Endothelial cell of umbilical vein (primary cell): Measurements from ENCODE around the gene TNNI3K. TPM values are rescaled to one million over a fixed set of nuclear protein-coding genes. Genes with fewer than 3 reads are reported as not detected.

Source experiments
- BruUV-seq: library from RNA; stranded (reverse); fragments of 400-500 nt; replicated peaks from 2 replicates; lab custom pipeline; 2021; lab: Mats Ljungman, UMichigan
- CTCF ChIA-PET: fragments of 300-600, 350-600 bp; sonication (Branson Sonifier 250); formaldehyde crosslinking; loops from one replicate; lab custom pipeline; 2021; ENCODE audit warnings: antibody characterized with exemption, inconsistent platforms; lab: Charles Lee
- POLR2A ChIA-PET: fragments of 300-600, 350-600 bp; sonication (Branson Sonifier 250); formaldehyde crosslinking; loops from one replicate; lab custom pipeline; 2021; ENCODE audit warnings: antibody characterized with exemption, inconsistent platforms; lab: Charles Lee
- DNase-seq: peaks from one replicate; pipeline ENCODE4 v3.0.0-alpha.2; 2011; ENCODE audit warnings: low read depth, low spot score
- FAIRE-seq: peaks from 2 replicates; lab custom pipeline; 2011; peaks lifted over from hg19 to GRCh38; lab: Jason Lieb, UNC
- H2AFZ ChIP-seq: 2 replicates; pipeline ENCODE4 v1.6.0; 2012; ENCODE audit warnings: low read depth, low read length, control low read depth, inconsistent platforms
- H3K27ac ChIP-seq: 2 replicates; pipeline ENCODE4 v1.5.1; 2011; ENCODE audit warnings: low read depth, mild to moderate bottlenecking, control low read depth, low read length, moderate library complexity; ENCODE audit not compliant: insufficient read depth
- H3K27me3 ChIP-seq, 2 experiments: 2 replicates each; pipeline versions ENCODE4 v1.6.0 to v1.6.1; 2011; ENCODE audit warnings: low read length in 2 of 2, mixed read lengths in 1 of 2; ENCODE audit not compliant: control insufficient read depth in 2 of 2, insufficient read depth in 2 of 2
- H3K36me3 ChIP-seq, 2 experiments: 2 replicates in 1 of 2; 3 replicates in 1 of 2; pipeline ENCODE4 v1.5.1; 2011; ENCODE audit warnings: low read length in 2 of 2, mild to moderate bottlenecking in 1 of 2, moderate library complexity in 1 of 2; ENCODE audit not compliant: control insufficient read depth in 2 of 2, insufficient read depth in 2 of 2; ENCODE audit errors: extremely low read depth in 1 of 2
- H3K4me1 ChIP-seq: 3 replicates; pipeline ENCODE4 v1.5.1; 2011; ENCODE audit warnings: mild to moderate bottlenecking, low read length; ENCODE audit not compliant: control insufficient read depth, insufficient read depth; ENCODE audit errors: extremely low read depth
- H3K4me2 ChIP-seq: 2 replicates; pipeline ENCODE4 v1.6.1; 2011; ENCODE audit warnings: low read length, control low read depth, mixed read lengths; ENCODE audit not compliant: insufficient read depth
- H3K4me3 ChIP-seq, 3 experiments: fragments of 200-600 bp in 1 of 3; sonication (generic), shearing (Covaris generic) in 1 of 3; replicated peaks in 1 of 3; 2 replicates each; pipeline ENCODE4 v1.5.1; 2011 to 2016; ENCODE audit warnings: control low read depth in 3 of 3, low read length in 3 of 3, mild to moderate bottlenecking in 2 of 3, inconsistent platforms in 1 of 3, low read depth in 1 of 3, moderate library complexity in 1 of 3; ENCODE audit not compliant: insufficient read depth in 1 of 3
- H3K79me2 ChIP-seq: 2 replicates; pipeline ENCODE4 v1.6.0; 2012; ENCODE audit warnings: low read length, inconsistent platforms; ENCODE audit not compliant: control insufficient read depth, insufficient read depth
- H3K9ac ChIP-seq: replicated peaks from 2 replicates; pipeline ENCODE3; 2011; ENCODE audit warnings: low read length, control low read depth; ENCODE audit not compliant: insufficient read depth; ENCODE audit errors: extremely low read depth
- H3K9me1 ChIP-seq: replicated peaks from 3 replicates; pipeline ENCODE4 v1.6.0; 2011; ENCODE audit warnings: mild to moderate bottlenecking, low read length; ENCODE audit not compliant: control insufficient read depth, insufficient read depth; ENCODE audit errors: extremely low read depth
- H3K9me3 ChIP-seq: replicated peaks from 2 replicates; pipeline ENCODE4 v1.5.1; 2012; ENCODE audit warnings: low read length, inconsistent platforms; ENCODE audit not compliant: control insufficient read depth, insufficient read depth
- H4K20me1 ChIP-seq: replicated peaks from 2 replicates; pipeline ENCODE3; 2011; ENCODE audit warnings: mild to moderate bottlenecking, low read length; ENCODE audit not compliant: control insufficient read depth, insufficient read depth; ENCODE audit errors: extremely low read depth
- CTCF ChIP-seq, 2 donors: IDR thresholded peaks; 1 replicate in 1 of 2; 2 replicates in 1 of 2; pipeline ENCODE4 v1.5.1; 2011; ENCODE audit warnings: low read length in 2 of 2, mild to moderate bottlenecking in 2 of 2, moderate library complexity in 2 of 2, control low read depth in 1 of 2, inconsistent platforms in 1 of 2, low read depth in 1 of 2; ENCODE audit not compliant: insufficient read depth in 1 of 2; ENCODE audit errors: extremely low read depth in 1 of 2
- EZH2 ChIP-seq: IDR thresholded peaks from 2 replicates; pipeline ENCODE4 v1.6.1; 2012; ENCODE audit warnings: borderline replicate concordance, low read depth, mild to moderate bottlenecking, moderate library complexity, low read length, inconsistent platforms; ENCODE audit not compliant: severe bottlenecking
- FOS ChIP-seq: IDR thresholded peaks from 2 replicates; pipeline ENCODE4 v1.6.1; 2011; ENCODE audit warnings: mild to moderate bottlenecking, low read length, moderate library complexity, borderline replicate concordance; ENCODE audit not compliant: insufficient read depth
- GATA2 ChIP-seq: IDR thresholded peaks from 2 replicates; pipeline ENCODE4 v1.7.0; 2011; ENCODE audit warnings: low read depth, mild to moderate bottlenecking, moderate library complexity, mixed read lengths, low read length; ENCODE audit not compliant: insufficient read length, insufficient read depth
- JUN ChIP-seq: IDR thresholded peaks from 2 replicates; pipeline ENCODE4 v1.6.1; 2011; ENCODE audit warnings: borderline replicate concordance, low read depth; ENCODE audit not compliant: insufficient read length, insufficient read depth
- MAX ChIP-seq: IDR thresholded peaks from 2 replicates; pipeline ENCODE4 v1.6.1; 2011; ENCODE audit not compliant: insufficient read depth, insufficient read length
- MYC ChIP-seq: IDR thresholded peaks from one replicate; pipeline ENCODE4 v1.6.1; 2011; ENCODE audit warnings: mild to moderate bottlenecking, low read depth, low read length
- POLR2A ChIP-seq: IDR thresholded peaks from 2 replicates; pipeline ENCODE4 v1.6.1; 2012; ENCODE audit warnings: low read depth, mild to moderate bottlenecking, control low read depth, low read length
- POLR2AphosphoS5 ChIP-seq: IDR thresholded peaks from 2 replicates; pipeline ENCODE4 v1.6.1; 2012; ENCODE audit warnings: low read depth, mild to moderate bottlenecking, control low read depth, low read length, moderate library complexity; ENCODE audit not compliant: insufficient read depth
- dilution Hi-C: fragments of 300-500 bp; cut with MboI; formaldehyde crosslinking; loops from one replicate; pipeline ENCODE4 v1.15.0; 2019; ENCODE audit warnings: low sequenced_read_pairs; ENCODE audit not compliant: extremely low pct_ligation_motif_present
- intact Hi-C: fragments of 100-400 bp; cut with micrococcal nuclease; formaldehyde crosslinking; loops from one replicate; pipeline ENCODE4 v1.10.0; 2022
- polyA plus RNA-seq, 4 experiments: library from polyadenylated mRNA; depleted of rRNA in 3 of 4; stranded (reverse) in 3 of 4; unstranded in 1 of 4; fragments of >200 nt; gene quantifications; 2 replicates each; pipeline versions ENCODE4 v1.2.1 to v1.2.3, GENCODE V29; 2011 to 2012; ENCODE audit warnings: missing spikeins in 1 of 4
- total RNA-seq: library from RNA; stranded (reverse); gene quantifications from 2 replicates; pipeline ENCODE4 v1.2.3, GENCODE V29; 2021

The TNNI3K gene
- total and polyA plus RNA-seq, 2 donors (not counting 3 experiments of a cell fraction or from before 2014, with no cell fraction given) = 0.69 TPM; not detected in 1

GRCh38 chr1:74399249-74399648, 164.1 kb downstream of the TNNI3K start:
- dilution Hi-C loops = no loop called here
- ChIA-PET CTCF (no interaction called here), POLR2A (no interaction called here)
- H3K36me3 ChIP-seq = no peaks in the 10 kb centered on the region
- H3K27me3 ChIP-seq = no peaks in the 10 kb centered on the region
- H3K9me3 ChIP-seq = no peaks in the 10 kb centered on the region
- DNase-seq (no peak), FAIRE-seq (no peak)
- H3K27ac ChIP-seq = no peak overlapping the region
- no peak for TF ChIP-seq FOS
- no peak for TF ChIP-seq CTCF (IDR thresholded peaks at IDR 0.05; ENCODE audit: extremely low read depth in 1 of 2, insufficient read depth in 1 of 2, low read depth in 1 of 2, low read length in 2 of 2)
- TF ChIP-seq JUN = no peak
- no peak for TF ChIP-seq POLR2A
- no peak overlapping the region for H3K9ac ChIP-seq
- H3K4me2 ChIP-seq = no peak overlapping the region
- intact Hi-C loops = no loop called here
- H3K79me2 ChIP-seq = no peaks in the 10 kb centered on the region
- H3K4me1 ChIP-seq = no peaks in the 10 kb centered on the region
- no peaks in the 10 kb centered on the region for H3K9me1 ChIP-seq
- H4K20me1 ChIP-seq = no peaks in the 10 kb centered on the region
- no peak overlapping the region for H2AFZ ChIP-seq
- H3K4me3 ChIP-seq = no peak overlapping the region
- BruUV-seq = no TSS peak

- no peaks in the 10 kb centered on the region for H4K20me1 ChIP-seq
- H3K9ac ChIP-seq = no peak overlapping the region
- H3K4me2 ChIP-seq = no peak overlapping the region
- BruUV-seq = no TSS peak
- intact Hi-C loops (no loop called here), dilution Hi-C loops (no loop called here)
- no peaks in the 10 kb centered on the region for H3K9me1 ChIP-seq
- CTCF ChIA-PET = no interaction called here
- H2AFZ ChIP-seq = no peak overlapping the region
- H3K79me2 ChIP-seq = no peaks in the 10 kb centered on the region
- POLR2A ChIA-PET = no interaction called here
- H3K4me1 ChIP-seq = no peaks in the 10 kb centered on the region
- no peak for DNase-seq
- no peak for FAIRE-seq
- no peaks in the 10 kb centered on the region for H3K36me3 ChIP-seq
- no peak overlapping the region for H3K27ac ChIP-seq
- no peak for TF ChIP-seq MAX
- TF ChIP-seq FOS = no peak
- TF ChIP-seq GATA2 = no peak
- no peak for TF ChIP-seq POLR2A
- TF ChIP-seq EZH2 = no peak
- TF ChIP-seq JUN = no peak
- no peak for TF ChIP-seq CTCF (IDR thresholded peaks at IDR 0.05; ENCODE audit: extremely low read depth in 1 of 2, insufficient read depth in 1 of 2, low read depth in 1 of 2, low read length in 2 of 2)
- TF ChIP-seq MYC = no peak
- no peak for TF ChIP-seq POLR2AphosphoS5
- H3K27me3 ChIP-seq = no peaks in the 10 kb centered on the region
- H3K9me3 ChIP-seq = no peaks in the 10 kb centered on the region
- H3K4me3 ChIP-seq = no peak overlapping the region
Measured at GRCh38 chr1:74402873-74403272, 167.7 kb downstream of the TNNI3K start.
